Measurements from ENCODE around the gene SGMS1.
"Not testable (repeated sequence)": the region's sequence is repeated elsewhere in the genome, so short reads cannot be mapped to it uniquely, and the experiment has no call there.

SGMS1 gene

DNA sequence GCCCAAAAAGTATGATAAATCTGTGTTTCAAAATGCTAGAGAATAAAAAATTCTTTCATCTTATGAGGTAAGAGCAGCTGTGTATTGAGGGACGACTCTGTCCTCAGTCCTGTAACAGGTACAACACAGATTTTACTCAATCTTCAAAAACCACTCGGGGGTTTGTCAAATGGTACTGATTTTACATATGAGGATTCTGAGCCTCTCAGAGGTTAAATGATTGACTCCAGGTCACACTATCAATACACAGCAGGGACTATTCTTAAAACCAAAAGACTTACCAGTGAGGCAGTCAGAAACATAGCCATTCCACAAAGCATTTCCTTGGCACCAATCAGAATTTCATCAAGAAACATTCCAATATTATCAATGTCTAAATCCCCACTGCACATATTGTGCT, 95.5 kb downstream of the SGMS1 start:
- DNase-seq, result no peak

DNA sequence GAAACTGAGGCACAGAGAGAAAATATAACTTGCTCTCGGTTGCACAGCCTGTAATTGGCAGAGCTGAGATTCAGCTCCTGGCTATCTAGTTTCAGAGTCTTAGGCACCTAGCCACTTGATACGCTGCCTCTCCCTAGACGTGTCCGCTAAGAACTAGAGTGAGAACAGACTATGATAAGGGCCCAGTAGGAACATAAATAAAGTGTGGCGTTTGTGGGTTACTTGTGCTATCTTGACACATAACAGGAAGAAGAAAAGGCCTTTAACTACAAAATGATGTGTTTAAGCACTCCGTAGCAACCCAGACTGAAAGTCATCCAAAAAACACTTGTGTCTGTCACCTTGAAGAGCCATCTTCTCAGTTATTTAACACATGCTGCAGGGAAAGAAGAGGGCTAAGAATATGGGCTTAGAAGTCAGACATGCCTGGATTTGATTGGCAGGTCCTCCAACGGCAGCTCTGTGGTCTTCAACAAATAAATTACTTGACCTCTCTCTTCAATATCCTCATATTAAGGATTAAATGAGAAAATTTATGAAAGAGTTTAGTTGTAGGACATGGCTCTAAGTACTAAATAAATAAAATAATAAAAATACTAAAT, 96.2 kb downstream of the SGMS1 start:
- no peak for DNase-seq

DNA sequence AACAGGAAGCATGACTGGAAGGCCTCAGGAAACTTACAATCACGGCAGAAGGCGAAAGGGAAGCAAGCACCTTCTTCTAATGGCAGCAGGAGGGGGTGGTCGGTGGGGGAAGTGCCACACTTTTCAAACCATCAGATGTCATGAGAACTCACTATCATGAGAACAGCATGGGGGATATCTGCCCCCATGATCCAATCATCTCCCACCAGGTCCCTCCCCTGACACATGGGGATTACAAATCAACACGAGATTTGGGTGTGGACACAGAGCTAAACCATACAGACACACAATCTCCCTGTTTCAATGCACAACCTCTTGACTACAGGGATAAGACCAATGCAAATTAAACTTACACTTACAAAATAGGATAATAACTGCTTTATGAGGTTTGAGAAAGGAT, 97.6 kb downstream of the SGMS1 start:
- no peak for DNase-seq

DNA sequence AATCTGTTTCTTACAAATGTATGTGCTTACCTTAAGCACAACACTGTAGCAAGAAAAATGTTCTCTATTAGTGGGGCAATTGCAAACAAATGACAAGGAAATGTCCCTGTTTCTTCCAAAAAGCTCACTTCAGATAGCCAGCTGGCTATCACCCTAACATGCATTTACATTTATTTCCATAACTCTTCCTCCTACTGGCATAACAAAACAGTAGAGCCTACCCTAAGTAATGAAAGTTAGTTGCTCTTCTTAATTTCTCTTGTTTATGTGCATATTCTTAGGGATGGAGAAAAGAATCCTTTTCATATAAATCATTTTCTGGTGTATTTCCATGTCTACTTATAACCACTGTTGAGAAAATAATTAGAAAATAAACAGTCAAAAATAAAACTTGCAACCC, 100.4 kb downstream of the SGMS1 start:
- DNase-seq, result no peak

DNA sequence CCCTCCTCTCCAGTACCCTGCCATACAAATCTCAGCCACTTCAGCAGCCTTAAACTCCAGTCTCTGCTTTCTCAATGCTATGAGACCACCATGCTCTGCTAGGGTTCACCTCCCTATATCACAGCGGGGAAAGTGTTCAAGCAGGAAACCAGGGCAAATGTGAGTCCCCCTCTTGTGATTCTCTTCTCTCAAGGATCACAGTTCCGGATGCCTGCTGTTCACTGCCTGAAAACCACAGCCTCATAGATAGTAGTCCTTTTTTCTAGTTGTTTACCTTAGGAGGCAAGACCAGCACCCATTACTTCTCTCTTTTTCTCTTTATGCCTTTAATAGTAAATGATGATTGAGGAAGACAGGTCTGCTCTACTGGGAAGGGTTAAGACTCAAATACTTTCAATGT, 100.8 kb downstream of the SGMS1 start:
- DNase-seq, result no peak

DNA sequence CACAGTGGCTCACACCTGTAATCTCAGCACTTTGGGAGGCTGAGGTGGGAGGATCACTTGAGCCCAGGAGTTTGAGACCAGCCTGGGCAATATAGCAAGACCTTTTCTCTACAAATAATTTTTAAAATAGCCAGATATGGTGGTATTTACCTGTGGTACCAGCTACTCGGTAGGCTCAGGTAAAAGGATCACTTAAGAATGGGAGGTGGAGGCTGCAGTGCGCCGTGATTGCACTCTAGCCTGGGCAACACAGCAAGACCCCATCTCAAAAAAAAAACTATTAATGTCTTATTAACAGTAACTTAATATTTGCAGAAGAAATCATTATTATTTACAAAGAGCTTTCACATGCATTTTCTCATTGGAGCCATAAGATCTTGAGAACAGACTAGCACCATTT, 103.6 kb downstream of the SGMS1 start:
- DNase-seq, result no peak

DNA sequence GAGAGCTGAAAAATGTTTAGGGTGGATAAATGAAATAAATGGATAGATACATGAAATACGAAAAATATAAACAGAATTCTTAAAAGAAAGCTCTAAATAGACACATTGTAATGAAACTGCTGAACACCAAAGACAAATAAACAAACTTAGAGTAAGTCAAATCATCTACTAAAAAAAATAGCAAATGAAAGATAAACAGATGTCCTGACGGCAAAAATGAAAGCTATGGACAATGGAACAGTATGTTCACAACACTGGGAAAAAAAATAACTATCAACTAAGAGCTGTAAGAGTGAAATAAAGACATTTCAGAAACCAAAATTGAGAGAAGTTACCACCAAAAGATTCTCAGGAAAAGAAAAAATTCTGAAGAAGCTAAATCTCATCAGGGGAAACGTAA, 106.1 kb downstream of the SGMS1 start:
- no peak for DNase-seq

DNA sequence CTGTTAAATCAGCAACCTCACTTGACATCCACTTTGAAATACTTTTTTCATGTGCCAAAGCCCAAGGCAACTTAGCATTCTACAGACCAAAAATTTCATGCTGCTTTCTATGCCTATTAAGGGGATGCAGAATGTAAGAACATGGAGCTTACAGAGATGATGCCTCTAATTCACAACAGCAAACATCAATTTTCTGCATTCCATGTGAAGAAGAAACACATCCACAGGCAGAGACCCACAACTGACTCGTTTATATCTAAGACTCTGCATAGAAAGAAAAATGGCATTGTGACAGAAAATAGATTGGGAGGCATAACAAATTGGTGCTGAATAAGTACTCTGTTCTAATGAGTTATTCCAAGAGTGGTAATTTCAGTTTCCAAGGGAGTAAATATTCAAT, 107.6 kb downstream of the SGMS1 start:
- no peak for DNase-seq

DNA sequence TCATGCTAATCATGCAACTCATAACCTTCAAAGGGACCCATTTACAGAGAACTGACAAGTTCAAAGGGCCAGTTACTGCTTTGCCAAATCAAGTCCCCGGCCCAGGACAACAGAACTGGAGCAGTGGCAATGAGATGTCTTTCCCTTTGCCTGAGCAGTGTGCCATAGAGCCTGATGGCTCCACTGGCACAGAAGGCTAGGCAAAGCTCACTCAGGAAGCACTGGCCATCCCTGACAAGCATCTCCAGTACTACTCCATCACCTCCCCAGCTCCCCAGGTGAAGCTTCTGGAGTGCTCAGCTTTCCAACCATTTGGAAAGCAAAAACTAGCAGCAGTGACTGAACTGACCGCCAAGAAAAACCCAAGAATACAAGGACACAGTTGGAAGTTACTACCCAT, 108.3 kb downstream of the SGMS1 start:
- no peak for DNase-seq

DNA sequence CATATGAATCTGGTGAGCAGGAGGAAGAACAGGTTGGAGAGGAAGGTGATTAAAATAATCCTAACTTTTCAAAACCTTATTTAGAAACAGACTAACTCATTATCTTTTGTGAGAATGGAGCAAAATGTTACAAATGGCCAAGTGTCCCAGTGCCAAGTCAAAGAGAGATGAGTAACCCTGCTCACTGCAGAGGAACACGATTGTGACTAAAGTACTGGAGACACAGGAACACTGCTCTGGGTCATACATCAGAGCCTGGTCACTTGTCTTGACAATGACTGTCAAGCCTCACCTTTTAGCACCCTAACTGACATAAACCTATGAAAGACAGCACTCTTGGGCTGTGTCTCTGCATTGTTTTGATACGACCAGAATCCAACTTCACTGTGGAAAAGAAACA, 108.8 kb downstream of the SGMS1 start:
- DNase-seq, result no peak

DNA sequence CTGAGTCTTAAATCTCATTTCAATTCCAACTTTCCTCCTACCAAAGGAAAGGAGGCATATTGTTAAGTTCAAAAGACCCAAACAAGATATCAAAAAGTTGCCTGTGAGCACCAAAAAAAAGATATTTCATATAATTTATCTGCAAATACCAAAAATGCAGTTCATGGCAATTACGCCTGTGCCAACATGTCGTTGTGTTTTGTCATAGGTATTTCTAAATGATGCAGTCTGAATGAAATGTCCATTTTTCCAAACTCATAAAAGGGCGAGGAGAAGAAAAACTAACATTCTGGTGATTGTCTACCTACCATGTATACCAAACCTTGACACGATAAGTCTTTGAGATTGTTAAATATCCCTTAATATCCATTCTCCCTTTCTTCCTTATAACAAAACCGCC, 109.8 kb downstream of the SGMS1 start:
- DNase-seq, result no peak

DNA sequence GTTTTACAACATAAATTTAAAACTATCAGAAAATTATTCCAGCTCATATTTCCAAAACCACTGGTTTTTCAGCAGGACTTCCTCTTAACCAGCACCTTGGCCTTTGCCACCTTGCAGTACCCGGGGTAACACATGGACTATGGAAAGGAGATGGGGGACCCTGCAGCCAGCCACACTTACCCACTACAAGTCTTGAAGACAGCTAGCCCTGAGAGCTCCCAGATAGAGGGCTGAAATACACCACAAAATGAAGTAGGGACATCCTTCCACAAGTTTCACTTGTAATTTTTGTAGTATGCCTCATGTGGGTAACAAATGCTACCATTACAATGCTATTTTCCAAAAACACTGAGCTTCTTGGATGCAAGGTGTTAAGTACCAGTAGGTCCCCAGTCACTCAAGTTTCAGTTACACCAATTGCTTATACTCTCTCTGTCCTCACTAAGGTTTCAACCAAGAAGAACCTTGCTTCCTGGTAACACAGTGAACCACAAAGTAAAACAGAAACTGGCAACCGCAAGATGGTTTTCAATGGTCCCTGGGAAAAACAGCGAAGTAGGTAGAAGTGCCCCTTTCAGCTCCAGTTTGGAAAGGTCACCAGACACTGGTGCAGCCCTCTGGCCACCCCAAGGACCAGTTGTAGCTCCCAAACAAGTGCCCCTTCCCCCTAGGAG, 110.9 kb downstream of the SGMS1 start:
- DNase-seq, result no peak

DNA sequence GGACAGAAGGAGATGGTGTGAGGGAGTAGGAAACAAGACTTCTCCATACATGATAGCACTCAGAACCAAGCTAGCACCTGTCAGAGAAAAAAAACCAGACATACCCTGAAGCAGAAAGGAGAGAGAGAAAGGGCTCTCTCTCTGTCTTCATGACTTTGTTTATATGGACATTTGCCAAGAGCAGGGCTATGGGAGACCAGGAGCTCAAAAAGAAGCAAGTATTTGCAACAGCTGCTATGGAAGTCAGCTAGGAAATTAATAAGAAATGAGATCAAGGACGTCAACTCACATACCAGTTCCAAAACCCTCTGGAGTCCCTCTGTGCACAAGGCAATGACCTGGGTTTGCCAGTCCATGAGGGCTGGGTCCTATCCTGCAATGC, 111.6 kb downstream of the SGMS1 start:
- DNase-seq, result no peak

DNA sequence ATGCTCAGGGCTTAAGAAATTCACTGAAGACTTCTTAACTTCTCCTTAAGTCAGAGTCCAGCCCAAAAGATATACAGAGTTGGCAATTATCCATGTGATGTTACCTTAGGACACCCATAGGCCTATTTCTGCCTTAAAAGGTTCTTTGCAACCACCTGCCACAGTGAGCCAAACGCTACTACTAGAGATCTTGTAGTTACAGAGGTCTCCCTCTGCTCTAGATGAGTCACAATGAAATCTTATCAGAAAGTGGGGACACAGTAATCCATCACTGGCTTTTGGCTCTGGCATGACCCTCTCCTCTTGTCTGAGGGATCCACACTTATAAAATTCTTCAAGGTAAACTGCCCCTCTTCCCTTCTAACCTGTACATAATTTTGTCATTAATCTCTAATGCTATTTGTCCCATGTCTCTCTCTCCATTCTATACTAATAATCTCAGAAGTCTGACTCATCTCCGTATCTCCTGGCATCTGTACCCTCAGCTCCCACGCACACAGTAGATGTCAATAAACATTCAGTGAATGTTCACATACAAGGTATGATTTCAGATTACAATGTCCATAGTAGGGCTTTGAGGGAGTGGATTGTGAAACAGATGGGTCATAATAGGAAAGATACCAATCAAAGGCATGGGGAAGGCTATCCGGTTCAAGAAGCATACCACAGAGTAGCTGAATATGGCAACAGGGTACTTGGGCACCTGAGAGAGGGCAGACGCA, 112.1 kb downstream of the SGMS1 start:
- no peak for DNase-seq

DNA sequence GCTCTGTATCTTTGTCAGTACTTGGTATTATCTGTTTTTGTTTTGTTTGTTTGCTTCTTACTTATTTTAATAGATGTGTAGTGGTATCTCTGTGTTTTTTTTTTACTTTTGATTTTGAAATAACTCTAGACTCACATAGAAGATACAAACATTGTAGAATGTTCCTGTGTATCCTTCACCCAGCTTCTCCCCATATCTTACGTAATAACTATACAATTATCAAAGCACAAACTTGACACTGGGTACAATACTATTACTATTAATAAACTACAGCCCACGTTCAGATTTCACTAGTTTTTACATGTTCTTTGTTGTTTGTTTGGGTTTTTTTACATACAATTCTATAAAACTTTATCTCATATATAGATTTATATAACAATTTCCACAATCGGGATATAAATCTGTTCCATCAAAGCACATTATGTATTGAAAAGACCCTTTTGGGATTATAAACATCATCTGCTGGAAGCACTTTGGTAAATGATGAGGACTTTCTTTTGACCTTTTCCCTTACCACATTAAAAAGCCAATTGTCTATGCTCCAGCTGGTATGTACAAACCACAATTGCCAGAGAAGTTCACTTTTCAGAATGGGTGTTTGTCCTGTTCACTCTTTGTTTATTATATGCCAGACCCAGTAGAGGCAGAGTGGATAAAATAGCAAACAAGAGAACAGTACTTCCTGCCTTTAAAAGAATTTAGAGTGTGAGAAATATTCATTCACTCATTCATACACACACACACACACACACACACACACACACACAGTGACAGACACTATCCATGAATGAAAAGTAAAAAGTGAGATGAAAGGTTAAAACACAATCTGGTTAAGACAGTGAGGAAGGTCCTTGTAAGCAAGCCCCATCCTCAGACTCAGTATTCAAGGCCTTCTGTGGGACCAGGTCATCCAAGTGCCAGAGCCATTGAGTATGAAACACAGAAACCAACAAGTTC, 113.0 kb downstream of the SGMS1 start:
- DNase-seq, result no peak

DNA sequence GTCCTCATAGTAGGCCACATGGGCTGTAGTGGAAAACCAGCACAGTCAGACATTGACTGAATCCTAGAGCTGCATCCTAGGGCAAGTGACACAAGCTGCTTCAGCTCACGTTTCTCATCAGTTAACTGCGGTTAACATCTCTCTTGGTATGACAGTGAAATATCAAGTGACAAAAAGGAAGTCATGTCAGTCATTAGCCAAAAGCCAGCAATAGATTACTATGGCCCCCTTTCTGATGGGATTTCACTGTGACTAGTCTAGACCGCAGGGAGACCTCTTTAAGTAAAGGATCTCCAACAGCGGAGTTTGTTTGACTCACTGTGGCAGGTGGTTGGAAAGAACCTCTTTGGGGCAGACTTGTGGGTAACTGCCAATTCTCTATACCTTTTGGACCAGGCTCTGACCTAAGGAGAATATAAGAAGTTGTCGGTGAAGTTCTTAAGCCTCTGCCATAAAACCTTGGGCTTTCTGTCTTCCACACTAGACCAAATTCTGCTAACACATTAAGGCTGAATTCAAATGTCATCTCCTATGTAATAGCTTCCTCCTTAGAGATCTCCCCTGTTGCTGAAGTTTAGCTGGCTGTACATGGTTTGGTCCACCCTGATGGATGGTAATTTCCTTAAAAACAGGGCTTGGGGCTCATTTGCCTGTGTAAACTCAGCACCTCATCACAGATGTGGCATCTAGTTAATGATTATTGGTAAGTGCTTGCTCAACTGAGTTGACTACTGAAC, 115.3 kb downstream of the SGMS1 start:
- no peak for DNase-seq

DNA sequence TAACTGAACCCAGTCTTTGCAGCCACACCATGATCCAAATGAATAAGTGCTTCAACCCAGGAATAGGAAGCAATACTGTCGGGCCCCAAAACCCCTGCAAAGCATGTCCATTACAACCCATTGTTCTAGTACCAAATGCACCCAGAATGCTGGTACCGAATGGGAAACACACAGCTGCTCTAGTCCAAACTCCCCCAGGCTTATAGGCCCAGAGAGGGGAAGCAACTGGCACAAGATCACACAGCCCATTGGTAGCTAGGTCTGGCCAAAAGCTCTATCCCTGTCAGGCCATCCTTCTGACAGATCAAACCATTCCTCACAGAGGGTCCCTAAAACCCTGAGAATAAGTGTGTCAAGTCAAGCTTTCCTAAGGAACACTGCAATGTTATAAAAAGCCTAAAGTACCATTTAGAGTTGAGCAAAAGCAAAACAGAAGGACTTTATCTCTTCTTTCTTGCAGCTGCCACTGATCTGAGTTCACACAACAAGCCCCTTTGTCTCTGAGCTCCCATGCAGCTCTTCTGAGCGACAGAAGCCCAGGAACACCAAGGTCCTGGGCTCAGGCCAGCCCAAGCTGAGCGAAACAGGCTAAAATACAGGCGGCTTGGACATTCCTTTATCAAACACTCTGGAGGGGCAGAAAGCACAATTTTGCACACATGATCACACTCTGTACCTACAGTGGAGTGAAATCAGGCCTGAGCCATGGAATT, 116.7 kb downstream of the SGMS1 start:
- DNase-seq, result no peak

DNA sequence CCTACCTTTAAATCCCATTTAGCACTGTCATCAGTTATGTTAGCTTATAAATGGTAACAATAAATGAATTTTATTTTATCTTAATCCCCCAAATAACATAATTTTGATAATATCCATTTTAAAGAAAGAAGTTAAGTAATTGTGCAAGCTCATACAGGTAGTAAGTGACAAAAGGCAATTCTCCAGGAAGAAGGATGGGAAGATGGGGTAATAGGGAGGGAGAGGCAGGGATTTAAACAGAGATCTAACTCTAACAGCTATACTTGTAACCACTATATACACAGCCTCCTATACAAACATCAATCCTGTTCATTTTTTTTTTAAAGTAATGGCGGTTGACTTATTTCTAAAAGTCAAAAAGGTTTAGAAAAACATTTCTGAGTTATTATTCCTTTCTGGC, 119.4 kb downstream of the SGMS1 start:
- DNase-seq, result no peak

DNA sequence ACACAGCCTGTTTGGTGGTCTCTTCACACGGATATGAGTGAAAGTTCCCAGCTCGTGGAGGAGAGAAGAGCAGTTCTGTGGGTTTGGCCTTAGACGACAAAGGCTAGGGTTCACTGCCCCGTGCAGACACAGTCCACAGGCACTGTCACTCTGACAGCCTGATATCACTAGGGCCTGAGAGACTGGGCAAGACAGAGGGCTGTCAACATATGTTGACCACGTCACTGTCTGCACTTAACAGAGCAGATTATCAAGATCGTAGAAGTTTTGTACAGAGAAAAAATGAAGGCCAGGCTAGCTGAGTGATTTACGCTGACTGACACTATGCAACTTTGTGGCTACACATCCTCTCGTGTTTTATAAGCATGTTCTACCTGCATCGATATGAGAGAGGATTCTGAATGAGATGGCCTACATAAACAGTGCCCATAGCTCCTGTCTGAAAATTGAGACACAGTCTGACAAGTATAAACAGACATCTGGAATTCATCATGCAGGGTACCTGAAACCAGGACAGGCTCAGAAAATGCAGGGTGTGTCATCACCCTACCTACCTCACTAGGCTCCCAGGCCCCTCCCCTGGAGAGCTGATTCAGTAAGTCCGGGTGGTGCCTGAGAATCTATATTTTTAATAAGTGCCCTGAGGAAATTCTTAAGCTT, 120.0 kb downstream of the SGMS1 start:
- no peak for DNase-seq

DNA sequence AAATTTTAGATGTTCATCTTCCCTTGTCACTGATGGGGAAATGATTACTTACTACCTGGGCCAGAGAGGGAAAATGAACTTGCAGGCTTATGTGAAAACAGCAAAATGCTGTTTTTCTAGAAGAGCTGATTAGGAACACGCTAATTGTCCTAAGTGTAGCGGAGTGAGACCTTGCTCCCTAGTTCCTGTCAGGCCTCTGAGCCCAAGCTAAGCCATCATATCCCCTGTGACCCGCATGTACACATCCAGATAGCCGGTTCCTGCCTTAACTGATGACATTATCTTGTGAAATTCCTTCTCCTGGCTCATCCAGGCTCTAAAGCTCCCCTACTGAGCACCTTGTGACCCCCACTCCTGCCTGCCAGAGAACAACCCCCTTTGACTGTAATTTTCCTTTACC, 120.6 kb downstream of the SGMS1 start:
- DNase-seq, result not testable (repeated sequence)

DNA sequence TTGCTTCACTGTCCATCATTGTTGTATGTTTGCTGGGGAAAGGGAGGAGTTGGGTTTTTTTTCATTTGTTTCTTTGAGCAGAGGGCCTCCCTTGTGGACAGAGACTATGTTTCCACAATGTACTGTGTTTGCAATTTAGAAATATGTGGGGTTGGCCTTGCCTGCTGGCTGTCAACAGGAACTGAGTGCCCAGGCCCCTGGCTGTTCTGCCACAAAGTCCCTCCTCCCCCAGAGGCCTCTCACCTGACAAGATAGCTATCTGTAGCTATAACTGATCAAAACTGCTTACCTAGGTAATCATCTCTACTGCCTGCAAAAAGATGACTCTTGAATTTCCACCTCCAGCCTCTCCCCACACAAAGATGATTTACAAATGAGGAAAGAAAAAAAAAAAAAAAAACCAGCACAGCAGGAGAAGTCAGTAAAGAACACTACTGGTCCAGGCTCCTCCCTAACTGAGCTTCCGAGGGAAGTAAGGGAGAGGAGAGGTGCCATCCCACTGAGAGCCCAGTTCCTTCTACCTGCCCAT, 121.8 kb downstream of the SGMS1 start:
- DNase-seq, result no peak
